Small intestine (tissue), 7 donors: Measurements from ENCODE around the gene SERGEF. TPM values are rescaled to one million over a fixed set of nuclear protein-coding genes. Genes with fewer than 3 reads are reported as not detected.

ENCODE experiments used
- DNase-seq, 2 donors: peaks; one replicate each; pipeline versions ENCODE4 v3.0.0 to v3.0.0-alpha.2; 2013
- FAIRE-seq: peaks from 2 replicates; lab custom pipeline; 2012; peaks lifted over from hg19 to GRCh38; lab: Jason Lieb, UNC
- H3K27ac ChIP-seq, 3 donors: one replicate each; pipeline ENCODE4 v1.5.1; 2013; ENCODE audit warnings: low read length in 2 of 3, mild to moderate bottlenecking in 2 of 3, control low read depth in 1 of 3, inconsistent platforms in 1 of 3, low read depth in 1 of 3, moderate library complexity in 1 of 3
- H3K27me3 ChIP-seq, 3 donors: one replicate each; pipeline ENCODE4 v1.6.1; 2013; ENCODE audit warnings: low read length in 3 of 3, inconsistent platforms in 1 of 3; ENCODE audit not compliant: control insufficient read depth in 3 of 3, insufficient read depth in 3 of 3
- H3K36me3 ChIP-seq, 3 donors: one replicate each; pipeline ENCODE4 v1.6.1; 2013; ENCODE audit warnings: low read length in 3 of 3, inconsistent platforms in 1 of 3, low read depth in 1 of 3, mild to moderate bottlenecking in 1 of 3, moderate library complexity in 1 of 3; ENCODE audit not compliant: control insufficient read depth in 3 of 3, insufficient read depth in 2 of 3
- H3K4me1 ChIP-seq, 3 donors: one replicate each; pipeline ENCODE4 v1.6.1; 2013; ENCODE audit warnings: low read length in 2 of 3, inconsistent platforms in 1 of 3, low read depth in 1 of 3, mild to moderate bottlenecking in 1 of 3, moderate library complexity in 1 of 3; ENCODE audit not compliant: control insufficient read depth in 3 of 3, insufficient read depth in 2 of 3
- H3K4me3 ChIP-seq, 3 donors: one replicate each; pipeline ENCODE4 v1.5.1; 2013; ENCODE audit warnings: low read length in 3 of 3, control low read depth in 1 of 3, inconsistent platforms in 1 of 3, low read depth in 1 of 3, mild to moderate bottlenecking in 1 of 3, moderate library complexity in 1 of 3
- H3K9me3 ChIP-seq, 2 donors: one replicate each; pipeline ENCODE4 v1.6.1; 2013; ENCODE audit warnings: low read depth in 1 of 2, low read length in 1 of 2; ENCODE audit not compliant: control insufficient read depth in 2 of 2, insufficient read depth in 1 of 2
- WGBS, 3 donors: extraction: QIAGEN DNeasy Blood & Tissue Kit; methylation state at CpG; one replicate each; pipeline ENCODE4 v1.1.7; 2013; 5-methylcytosine and 5-hydroxymethylcytosine counted together
- polyA plus RNA-seq, 4 donors: library from polyadenylated mRNA; stranded (reverse) in 3 of 4; unstranded in 1 of 4; fragments of 200-250 nt in 3 of 4; fragments of 120-200 nt in 1 of 4; gene quantifications; one replicate each; pipeline versions ENCODE4 v1.2.1 to v1.2.3, GENCODE V29; 2013
- donor health status: healthy with polysubstance abuse.
- donor health status: control.
- donor health status: control.
- donor health status: Bipolar disorder and iron deficiency.
- donor health status: healthy.

Gene SERGEF
- polyA plus RNA-seq, 4 donors = 19.2 to 31.1 (median 27.0) TPM

GRCh38 chr11:17838102-17838501 lies 174.7 kb downstream of the SERGEF start:
- no peak for FAIRE-seq
- WGBS, 3 donors = 92 to 98% (median 95%) methylated on average over 3 of the region's 3 CpGs
- no peak overlapping the region for H3K4me3 ChIP-seq

GRCh38 chr11:17831883-17832282 lies 181.0 kb downstream of the SERGEF start:
- DNase-seq (no peak), FAIRE-seq (no peak)
- WGBS, 3 donors = 95 to 97% (median 95%) methylated on average over 3 of the region's 3 CpGs

More at GRCh38 chr11:17838102-17838501, 174.7 kb downstream of the SERGEF start:
- no peaks in the 10 kb centered on the region for H3K27me3 ChIP-seq
- H3K27ac ChIP-seq = no peak overlapping the region
- no peaks in the 10 kb centered on the region for H3K4me1 ChIP-seq
- DNase-seq = no peak
- H3K36me3 ChIP-seq = no peaks in the 10 kb centered on the region
- no peaks in the 10 kb centered on the region for H3K9me3 ChIP-seq

GRCh38 chr11:17831228-17831627 lies 181.6 kb downstream of the SERGEF start:
- Histone ChIP-seq H3K9me3 (no peaks in the 10 kb centered on the region), H3K27me3 (no peaks in the 10 kb centered on the region), H3K4me3 (no peak overlapping the region), H3K36me3 (no peaks in the 10 kb centered on the region), H3K4me1 (no peaks in the 10 kb centered on the region), H3K27ac (no peak overlapping the region)
- DNase-seq (no peak), FAIRE-seq (no peak)
- WGBS, 3 donors = 81 to 95% (median 88%) methylated on average over 1 of the region's 1 CpG

More at GRCh38 chr11:17831883-17832282, 181.0 kb downstream of the SERGEF start:
- no peak overlapping the region for H3K27ac ChIP-seq
- H3K4me3 ChIP-seq = no peak overlapping the region
- no peaks in the 10 kb centered on the region for H3K27me3 ChIP-seq
- no peaks in the 10 kb centered on the region for H3K36me3 ChIP-seq
- no peaks in the 10 kb centered on the region for H3K4me1 ChIP-seq
- no peaks in the 10 kb centered on the region for H3K9me3 ChIP-seq

DNA sequence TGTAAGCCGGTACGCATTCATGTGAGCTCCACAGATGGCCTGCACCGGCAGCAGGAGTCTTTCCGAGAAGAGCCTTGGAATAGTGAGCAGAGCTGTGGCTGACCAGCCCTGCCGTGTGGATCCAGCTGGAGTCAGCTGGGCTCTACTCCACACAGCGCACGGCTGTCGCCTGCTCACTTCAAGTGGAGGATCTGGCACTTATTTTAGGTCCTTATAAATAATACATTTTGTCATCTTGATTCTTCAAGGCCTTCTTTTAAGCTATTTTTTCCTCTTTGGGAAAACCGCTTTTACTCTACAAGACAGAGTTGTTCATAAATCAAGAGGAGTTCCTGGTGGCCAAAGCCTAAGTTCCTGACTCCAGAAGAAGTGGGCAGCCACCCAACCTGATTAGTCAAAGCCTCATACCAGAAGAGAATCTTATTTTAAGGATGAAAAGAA lies 184.5 kb downstream of the SERGEF start:
- 61 to 93% (median 90%) methylated on average over 9 of the region's 9 CpGs for WGBS, 3 donors
- peak overlapping the region in 1 of 3 donors; percentile 34 for H3K27ac ChIP-seq
- FAIRE-seq (no peak), DNase-seq (peak in 1 of 2 donors; percentile 55)
- no peaks in the 10 kb centered on the region for H3K4me1 ChIP-seq
- no peaks in the 10 kb centered on the region for H3K27me3 ChIP-seq
- no peak overlapping the region for H3K4me3 ChIP-seq
- no peaks in the 10 kb centered on the region for H3K36me3 ChIP-seq
- no peaks in the 10 kb centered on the region for H3K9me3 ChIP-seq

- Histone ChIP-seq H3K36me3 (no peaks in the 10 kb centered on the region), H3K27me3 (no peaks in the 10 kb centered on the region), H3K4me1 (peaks cover 0 to 2% (median 0%) of the 10 kb centered on the region in 3 donors), H3K4me3 (no peak overlapping the region), H3K27ac (no peak overlapping the region), H3K9me3 (no peaks in the 10 kb centered on the region)
- no peak for FAIRE-seq
- DNase-seq = no peak
- 89 to 95% (median 95%) methylated on average over 5 of the region's 5 CpGs for WGBS, 3 donors
These were observed 185.8 kb downstream of the SERGEF start for GRCh38 chr11:17827006-17827405.

- no peaks in the 10 kb centered on the region for H3K9me3 ChIP-seq
- FAIRE-seq = no peak
- 79 to 97% (median 89%) methylated on average over 5 of the region's 5 CpGs for WGBS, 3 donors
- H3K4me1 ChIP-seq = peaks cover 0 to 2% (median 0%) of the 10 kb centered on the region in 3 donors
- H3K27ac ChIP-seq = peak overlapping the region in 2 of 3 donors; percentile 17 to 25
- H3K4me3 ChIP-seq = no peak overlapping the region
- H3K27me3 ChIP-seq = no peaks in the 10 kb centered on the region
- H3K36me3 ChIP-seq = no peaks in the 10 kb centered on the region
- no peak for DNase-seq
These were observed 190.5 kb downstream of the SERGEF start for GRCh38 chr11:17822401-17822781.

DNA sequence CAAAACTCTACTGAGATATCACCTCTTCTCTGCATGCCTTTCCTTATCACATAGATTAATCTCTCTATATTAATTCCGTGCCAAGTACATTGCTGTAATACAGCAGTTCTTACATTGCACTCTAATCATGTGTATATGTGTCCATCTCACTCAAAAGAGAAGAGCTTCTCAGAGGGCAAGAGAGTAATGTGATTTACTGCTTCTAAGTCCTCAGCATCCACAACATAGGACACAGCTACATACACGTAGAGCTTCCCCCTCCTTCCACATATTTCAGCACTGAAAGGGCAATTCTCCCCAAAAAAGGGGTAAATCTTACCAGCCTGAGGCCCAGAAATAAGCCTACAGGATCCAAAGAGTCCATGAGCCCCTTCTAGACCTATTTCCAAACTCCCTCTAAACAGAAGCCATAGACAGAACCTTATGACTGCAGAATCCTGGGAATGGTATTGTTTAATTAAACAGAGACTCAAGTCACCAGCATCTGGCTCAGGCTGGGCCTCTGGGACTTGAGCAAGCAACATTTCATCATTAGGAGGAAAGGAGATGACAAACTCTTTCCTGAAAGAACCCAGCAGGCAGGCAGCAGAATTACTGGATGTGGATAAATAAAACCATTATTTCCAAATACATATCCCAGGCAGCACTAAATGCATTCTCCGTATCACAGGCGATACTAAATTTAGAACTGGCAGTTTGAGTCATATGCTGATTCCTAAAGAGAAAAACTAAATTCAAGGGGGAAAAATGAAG lies 191.0 kb downstream of the SERGEF start:
- H3K27me3 ChIP-seq = no peaks in the 10 kb centered on the region
- H3K27ac ChIP-seq = peak overlapping the region in 1 of 3 donors; percentile 15
- no peaks in the 10 kb centered on the region for H3K9me3 ChIP-seq
- no peak overlapping the region for H3K4me3 ChIP-seq
- WGBS, 3 donors = 65 to 88% (median 82%) methylated on average over 4 of the region's 4 CpGs
- H3K4me1 ChIP-seq = peaks cover 0 to 2% (median 0%) of the 10 kb centered on the region in 3 donors
- no peaks in the 10 kb centered on the region for H3K36me3 ChIP-seq
- no peak for DNase-seq
- no peak for FAIRE-seq

DNA sequence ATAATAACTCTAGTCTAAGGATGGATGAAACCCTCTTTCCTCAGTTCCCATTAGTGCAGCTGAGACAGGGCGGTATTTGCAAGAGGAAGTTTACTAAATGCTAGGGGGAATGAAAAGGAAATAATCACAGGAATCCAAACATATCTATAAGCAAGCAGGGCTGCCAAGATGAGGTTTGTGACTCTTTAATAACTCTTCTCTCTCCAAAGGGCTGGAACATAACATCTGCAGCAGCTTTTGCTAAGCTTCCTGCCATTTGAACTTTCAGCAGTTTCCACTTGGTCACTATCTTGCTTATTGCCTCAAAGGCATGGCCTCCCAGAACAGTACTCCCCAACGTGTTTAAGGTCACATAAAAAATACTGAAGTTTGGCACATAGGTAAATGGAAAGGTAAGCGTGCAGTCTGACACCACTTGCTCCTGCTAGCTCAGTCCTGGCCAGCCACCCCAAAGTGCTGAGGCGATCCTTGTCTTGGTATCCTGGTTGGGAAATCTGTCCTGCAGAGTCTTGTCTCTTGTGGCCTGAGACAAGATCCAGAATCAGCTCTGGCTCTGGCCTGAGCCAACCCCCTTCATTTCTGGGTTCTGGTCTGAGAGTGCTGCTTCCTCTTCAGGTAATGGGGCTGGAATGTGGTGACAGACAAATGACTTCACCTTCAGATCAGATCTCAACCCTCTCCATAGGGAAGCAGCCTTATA lies 196.5 kb downstream of the SERGEF start:
- FAIRE-seq = no peak
- no peak for DNase-seq
- WGBS, 3 donors = 73 to 88% (median 77%) methylated on average over 4 of the region's 4 CpGs

More for the DNA sequence above, 196.5 kb downstream of the SERGEF start:
- H3K27me3 ChIP-seq = no peaks in the 10 kb centered on the region
- no peak overlapping the region for H3K4me3 ChIP-seq
- peaks cover 0 to 3% (median 0%) of the 10 kb centered on the region in 3 donors for H3K4me1 ChIP-seq
- no peaks in the 10 kb centered on the region for H3K36me3 ChIP-seq
- H3K27ac ChIP-seq = no peak overlapping the region
- no peaks in the 10 kb centered on the region for H3K9me3 ChIP-seq
